ENCODE data around the gene DAAM2.

- no peak for TF ChIP-seq ZNF274 (IDR thresholded peaks at IDR 0.05; ENCODE audit: low read depth, low read length)
- TF ChIP-seq YY1 (IDR thresholded peaks at IDR 0.05; ENCODE audit: insufficient read depth, insufficient read length): no peak
These were observed 97.1 kb downstream of the DAAM2 start for GRCh38 chr6:39889229-39889628.

Measured in NT2/D1 (cell line).